Activated T-cell treated with anti-CD3 and anti-CD28 coated beads, Interleukin-2, amount 50 U/mL, for 4 hours (primary cell): ENCODE results near the gene CLN6. TPM values are rescaled to one million over a fixed set of nuclear protein-coding genes. Genes with fewer than 3 reads are reported as not detected.
"Not testable (repeated sequence)": the region's sequence is repeated elsewhere in the genome, so short reads cannot be mapped to it uniquely, and the experiment has no call there.

ENCODE experiments used
- ATAC-seq, 2 donors: fragments of 200-7000 bp; cut with Tn5 transposase; one replicate each; pipeline ENCODE4 v1.10.0; 2021
- DNase-seq: peaks from one replicate; pipeline ENCODE4 v3.0.0-alpha.2; 2020
- H3K27me3 Mint-ChIP-seq: one replicate; pipeline ENCODE4 v1.8.0; 2021; ENCODE audit warnings: low read depth, mixed read lengths
- H3K36me3 Mint-ChIP-seq: one replicate; pipeline ENCODE4 v1.8.0; 2022; ENCODE audit warnings: mixed read lengths; ENCODE audit not compliant: insufficient read depth
- H3K4me1 Mint-ChIP-seq: one replicate; pipeline ENCODE4 v1.8.0; 2021; ENCODE audit warnings: low read depth, mixed read lengths
- H3K4me3 Mint-ChIP-seq: one replicate; pipeline ENCODE4 v1.8.0; 2021; ENCODE audit warnings: mild to moderate bottlenecking, moderate library complexity, mixed read lengths
- H3K9me3 Mint-ChIP-seq: one replicate; pipeline ENCODE4 v1.8.0; 2021; ENCODE audit warnings: mixed read lengths
- total RNA-seq, 3 donors: library from RNA; stranded (reverse); gene quantifications; one replicate each; pipeline ENCODE4 v1.2.1, GENCODE V29; 2021

Gene CLN6
- total RNA-seq, 3 donors from 2014 or later, result 82.6 to 94.4 (median 91.3) TPM

DNA sequence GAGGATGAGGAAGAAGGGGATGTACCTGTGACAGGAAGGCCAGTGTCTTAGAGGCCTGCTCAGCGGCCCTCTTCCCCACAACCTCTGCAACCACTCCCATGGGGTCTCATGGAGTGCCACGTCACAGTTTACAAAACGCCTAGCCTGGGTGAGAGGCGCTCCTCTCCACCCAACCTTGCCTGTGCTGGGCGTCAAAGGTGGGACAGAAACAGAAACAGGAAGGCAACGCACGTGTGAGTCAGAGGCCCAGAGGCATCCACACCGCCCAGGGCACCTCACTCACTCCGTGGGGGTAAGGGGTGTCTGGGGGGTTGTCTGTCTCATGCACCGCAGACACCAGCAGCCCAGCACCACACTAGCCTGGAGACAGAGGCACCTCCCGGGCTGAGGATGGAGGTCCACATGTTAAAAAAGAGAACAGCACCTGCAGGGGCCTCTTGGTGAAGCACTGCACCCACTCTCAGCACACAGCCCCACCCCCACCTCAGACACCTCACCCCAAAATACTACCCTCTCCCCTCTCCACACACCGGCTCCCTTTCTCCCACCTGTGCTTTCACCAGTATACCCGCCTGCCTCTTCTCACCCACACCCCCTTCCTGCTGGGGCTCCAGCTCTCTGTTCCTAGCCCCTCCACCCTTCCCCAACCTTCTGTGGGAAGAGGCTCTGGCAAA is 19.7 kb downstream of the CLN6 start:
- Mint-ChIP-seq H3K4me1 (peaks cover 21% of the 10 kb centered on the region), H3K4me3 (no peak overlapping the region), H3K9me3 (no peaks in the 10 kb centered on the region), H3K27me3 (no peaks in the 10 kb centered on the region), H3K36me3 (peaks cover 2% of the 10 kb centered on the region)
- ATAC-seq (peak; percentile 89 to 91), DNase-seq (peak; percentile 44)

DNA sequence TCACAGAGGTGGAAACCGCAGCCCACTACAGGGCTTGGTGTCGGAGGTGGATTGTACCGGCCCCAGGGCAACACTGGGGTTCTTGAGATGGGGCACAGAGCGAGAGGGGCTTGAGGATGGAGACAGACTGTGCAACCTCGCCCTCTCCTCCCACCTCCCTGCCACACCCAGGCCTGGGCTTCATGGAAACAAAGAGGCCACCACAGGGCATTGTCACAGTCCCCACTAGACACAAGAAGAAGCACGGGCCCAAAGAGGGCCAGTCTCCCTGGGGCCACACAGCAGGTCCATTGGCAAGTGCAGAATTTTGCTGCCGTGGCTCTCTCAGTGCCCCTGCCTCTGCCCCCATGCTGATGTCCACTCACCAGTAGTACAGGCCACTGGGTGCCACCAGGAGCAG is 20.3 kb downstream of the CLN6 start:
- peaks cover 2% of the 10 kb centered on the region for H3K36me3 Mint-ChIP-seq
- no peak overlapping the region for H3K4me3 Mint-ChIP-seq
- DNase-seq, result no peak
- H3K4me1 Mint-ChIP-seq, result peaks cover 21% of the 10 kb centered on the region
- no peaks in the 10 kb centered on the region for H3K9me3 Mint-ChIP-seq
- H3K27me3 Mint-ChIP-seq, result no peaks in the 10 kb centered on the region
- ATAC-seq, result peak in 1 of 2 donors; percentile 3

DNA sequence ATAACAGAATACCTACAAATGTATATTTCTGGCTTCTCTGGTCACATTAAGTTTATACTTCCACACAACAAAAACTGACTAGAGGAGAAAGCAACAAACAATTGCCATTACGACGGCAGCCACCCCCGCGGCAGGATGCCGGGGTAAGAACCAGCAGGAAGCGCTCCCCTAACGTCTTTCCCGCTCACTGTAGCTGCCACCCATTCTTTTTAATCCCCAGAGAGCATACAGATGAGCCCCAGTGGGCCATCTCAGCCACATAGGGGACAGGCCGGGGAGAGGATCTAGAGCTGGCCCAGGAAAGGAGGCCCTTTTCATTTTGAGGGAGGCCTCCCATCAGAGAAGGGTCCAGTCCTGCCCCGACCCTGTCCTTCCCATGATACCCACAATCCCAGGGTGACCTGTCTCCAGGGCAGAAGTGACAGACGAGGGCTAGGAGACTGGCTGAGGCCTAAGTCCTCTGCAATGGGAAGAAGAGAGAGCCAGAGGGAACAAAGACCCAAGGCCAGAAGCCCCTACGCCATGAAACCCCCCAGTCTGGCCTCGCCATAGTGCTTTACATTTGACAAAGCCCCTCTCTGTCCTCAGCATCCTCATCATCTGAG is 20.8 kb downstream of the CLN6 start:
- no peak for DNase-seq
- H3K4me3 Mint-ChIP-seq, result no peak overlapping the region
- H3K36me3 Mint-ChIP-seq, result peaks cover 1% of the 10 kb centered on the region
- H3K9me3 Mint-ChIP-seq, result no peaks in the 10 kb centered on the region
- ATAC-seq, result no peak
- H3K4me1 Mint-ChIP-seq, result peaks cover 21% of the 10 kb centered on the region
- no peaks in the 10 kb centered on the region for H3K27me3 Mint-ChIP-seq

DNA sequence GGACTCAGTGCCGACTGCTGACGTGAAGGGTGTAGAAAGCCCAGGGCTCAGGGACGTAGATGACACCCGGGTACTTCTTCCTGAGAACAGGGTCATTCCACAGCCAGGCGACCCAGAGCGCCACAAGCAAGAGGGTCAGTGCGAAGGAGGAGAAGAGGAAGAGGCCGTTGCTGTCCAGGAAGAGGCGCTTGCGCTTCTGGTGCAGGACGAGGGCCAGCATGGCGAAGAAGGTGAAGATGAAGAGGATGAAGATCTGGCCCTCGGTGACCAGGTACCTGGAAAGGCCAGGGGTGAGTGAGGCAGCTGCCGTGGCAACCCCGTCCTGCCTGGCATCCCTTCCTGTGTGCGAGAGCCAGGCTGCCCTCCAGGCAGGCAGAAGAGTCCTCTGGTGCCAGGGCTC is 21.4 kb downstream of the CLN6 start:
- H3K4me1 Mint-ChIP-seq, result peaks cover 21% of the 10 kb centered on the region
- no peak overlapping the region for H3K4me3 Mint-ChIP-seq
- H3K9me3 Mint-ChIP-seq, result no peaks in the 10 kb centered on the region
- H3K36me3 Mint-ChIP-seq, result no peaks in the 10 kb centered on the region
- DNase-seq (no peak), ATAC-seq (no peak)
- no peaks in the 10 kb centered on the region for H3K27me3 Mint-ChIP-seq

DNA sequence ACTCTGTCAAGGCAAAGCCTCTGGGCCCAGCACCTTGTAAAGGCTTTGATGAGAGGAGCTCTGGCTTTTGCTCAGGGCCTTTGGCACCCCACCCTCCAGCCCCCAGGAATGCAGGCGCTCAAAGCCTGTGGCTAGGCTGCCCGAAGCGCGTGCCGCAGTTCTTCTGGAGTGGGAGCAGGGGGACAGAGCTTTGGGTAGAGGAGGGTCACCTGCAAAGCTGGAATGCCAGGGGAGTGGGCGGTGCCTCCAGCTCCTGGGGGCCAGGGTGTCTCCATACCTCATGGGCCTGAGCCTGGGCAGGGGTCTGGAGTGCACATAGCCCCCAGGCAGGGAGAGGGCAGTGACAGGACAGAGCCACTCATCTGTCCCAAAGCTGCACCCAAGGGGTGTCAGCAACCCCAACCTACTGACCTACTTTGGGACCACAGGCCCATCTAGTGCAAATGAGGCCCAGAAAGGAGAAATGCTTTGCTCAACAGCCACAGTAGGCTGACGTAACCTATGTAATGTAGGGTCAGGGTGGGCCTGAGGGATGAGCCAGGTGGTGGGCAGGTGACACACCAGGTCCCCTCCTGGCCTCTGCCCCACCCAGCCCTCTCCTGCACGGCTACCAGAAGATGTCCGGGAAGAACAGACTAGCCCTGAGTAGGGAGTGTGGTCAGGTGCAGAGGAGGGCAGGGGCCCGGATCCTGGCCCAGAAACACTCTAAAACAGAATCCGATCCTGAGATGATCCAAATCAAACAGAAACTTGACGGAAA is 22.2 kb downstream of the CLN6 start:
- H3K36me3 Mint-ChIP-seq, result no peaks in the 10 kb centered on the region
- H3K4me1 Mint-ChIP-seq, result peaks cover 21% of the 10 kb centered on the region
- no peaks in the 10 kb centered on the region for H3K27me3 Mint-ChIP-seq
- ATAC-seq, result no peak
- DNase-seq, result no peak
- H3K4me3 Mint-ChIP-seq, result no peak overlapping the region
- H3K9me3 Mint-ChIP-seq, result no peaks in the 10 kb centered on the region

DNA sequence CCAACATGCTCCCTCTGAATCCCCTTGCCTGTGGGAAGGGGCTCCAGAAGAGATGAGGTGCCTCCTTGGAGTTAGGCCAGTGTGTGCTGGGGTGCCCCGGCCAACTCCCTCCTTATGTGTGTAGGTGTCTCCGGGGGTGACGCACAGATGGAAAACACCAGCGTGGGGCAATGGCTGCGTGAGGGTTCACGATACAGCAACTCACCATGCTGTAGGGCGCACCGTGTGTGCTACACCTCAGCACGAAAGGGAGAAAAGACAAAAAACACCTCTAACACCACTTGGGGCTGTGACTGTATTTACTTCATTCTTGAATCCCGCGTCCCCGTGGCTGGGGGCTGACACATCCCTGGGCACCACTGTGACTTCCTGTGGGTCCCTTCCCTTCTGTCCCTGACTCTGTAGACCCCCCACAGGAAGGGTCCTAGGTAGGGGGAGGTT is 22.8 kb downstream of the CLN6 start:
- no peak overlapping the region for H3K4me3 Mint-ChIP-seq
- no peaks in the 10 kb centered on the region for H3K9me3 Mint-ChIP-seq
- H3K36me3 Mint-ChIP-seq, result no peaks in the 10 kb centered on the region
- H3K4me1 Mint-ChIP-seq, result peaks cover 21% of the 10 kb centered on the region
- DNase-seq, result no peak
- no peaks in the 10 kb centered on the region for H3K27me3 Mint-ChIP-seq
- ATAC-seq, result no peak

DNA sequence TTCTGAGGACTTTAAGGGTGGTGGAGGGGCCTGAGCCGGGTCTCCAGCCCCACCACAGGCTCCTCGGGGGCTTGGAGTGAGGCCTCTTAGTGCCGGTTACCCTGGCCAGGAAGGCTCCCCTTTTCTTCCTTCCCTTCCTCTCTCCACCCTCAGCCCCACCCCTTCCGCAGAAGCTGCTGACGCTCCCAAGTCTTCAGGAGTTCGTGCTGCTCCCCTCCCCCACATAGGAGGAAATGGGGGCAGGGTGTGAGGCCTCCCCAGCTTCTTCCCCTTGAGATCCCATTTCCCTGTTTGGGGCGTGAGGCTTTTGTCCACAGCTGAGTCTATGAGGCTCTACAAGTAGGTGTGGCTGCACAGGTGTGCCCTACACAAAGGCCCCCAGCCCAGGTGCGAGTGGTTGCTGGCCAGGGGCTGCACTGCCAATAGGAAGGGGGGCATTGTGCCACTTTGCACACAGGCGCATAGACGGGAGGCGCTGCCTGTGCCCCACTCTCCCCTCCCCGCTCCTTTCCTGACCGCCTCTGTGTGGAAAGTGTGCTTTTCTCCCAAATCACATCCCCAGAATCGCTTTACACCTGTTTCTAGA is 23.5 kb downstream of the CLN6 start:
- Mint-ChIP-seq H3K9me3 (no peaks in the 10 kb centered on the region), H3K4me1 (peaks cover 21% of the 10 kb centered on the region), H3K27me3 (no peaks in the 10 kb centered on the region), H3K36me3 (no peaks in the 10 kb centered on the region), H3K4me3 (no peak overlapping the region)
- DNase-seq, result no peak
- ATAC-seq, result no peak

DNA sequence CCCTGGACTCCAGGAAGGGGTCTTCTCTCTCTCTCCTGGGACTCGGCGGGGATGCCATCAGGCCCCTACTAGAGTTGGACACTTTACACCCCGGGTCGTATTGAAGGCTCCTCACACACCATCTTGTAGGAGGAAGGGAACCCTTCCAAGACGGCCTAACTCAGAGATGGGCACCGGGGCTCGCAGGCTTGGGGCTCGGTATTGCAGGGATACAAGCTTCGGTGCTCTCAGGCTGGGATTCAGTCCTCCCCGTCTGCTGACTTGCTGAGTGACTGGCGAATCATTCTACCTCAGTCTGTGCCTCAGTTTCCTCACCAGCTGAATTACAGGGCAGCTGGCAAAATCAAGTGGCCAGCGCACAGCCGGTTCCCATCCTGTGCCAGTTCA is 24.0 kb downstream of the CLN6 start:
- DNase-seq (no peak), ATAC-seq (no peak)
- H3K4me3 Mint-ChIP-seq, result no peak overlapping the region
- peaks cover 21% of the 10 kb centered on the region for H3K4me1 Mint-ChIP-seq
- no peaks in the 10 kb centered on the region for H3K36me3 Mint-ChIP-seq
- H3K27me3 Mint-ChIP-seq, result no peaks in the 10 kb centered on the region
- no peaks in the 10 kb centered on the region for H3K9me3 Mint-ChIP-seq

DNA sequence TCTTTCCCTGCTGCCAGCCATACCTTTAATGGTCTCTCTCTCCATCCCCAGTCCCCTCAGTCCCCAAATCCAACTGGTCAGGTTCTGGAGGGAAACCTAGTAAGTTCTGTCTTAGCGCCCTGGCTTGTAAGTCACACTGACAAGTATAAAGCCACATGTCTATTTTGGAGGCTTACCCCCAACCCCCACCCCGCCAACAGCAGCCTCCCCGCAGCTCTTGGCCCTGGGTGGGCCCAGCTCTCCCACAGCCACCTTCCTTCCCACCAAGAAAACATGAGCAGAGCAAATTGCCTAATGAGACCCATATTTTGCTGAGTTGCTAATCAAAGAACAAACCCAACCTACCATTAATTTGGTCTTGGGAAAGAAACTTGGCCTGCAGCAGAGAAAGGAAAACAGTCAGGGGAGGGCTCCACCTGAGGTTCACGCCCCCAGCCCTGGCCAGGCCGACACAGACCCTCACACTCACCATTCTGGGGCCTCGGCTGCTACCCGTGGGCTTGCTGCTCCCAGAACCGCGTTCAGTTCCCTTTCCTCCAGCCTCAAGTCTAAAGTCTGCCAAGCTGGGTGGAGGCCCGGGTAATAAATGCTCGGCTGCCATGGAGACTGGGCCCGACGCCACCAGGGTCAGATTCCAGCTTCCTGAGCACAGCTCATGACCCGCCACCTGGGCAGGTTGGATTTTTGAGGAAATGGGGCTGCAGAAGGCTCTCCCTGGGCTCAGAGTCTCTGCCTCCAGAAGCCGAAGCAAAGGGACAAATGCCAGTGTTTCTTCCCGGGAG is 24.6 kb downstream of the CLN6 start, which contains the start of gene CALML4:
Gene CALML4 (minus strand): TSS at position 557 of the 782 bp plus-strand sequence. CDS start 85 bp downstream, at position 472.
- Mint-ChIP-seq H3K4me1 (peaks cover 19% of the 10 kb centered on the region), H3K4me3 (no peak within 1 kb of the TSS), H3K9me3 (no peaks in the 10 kb centered on the region), H3K27me3 (no peaks in the 10 kb centered on the region), H3K36me3 (no peaks in the 10 kb centered on the region)
- ATAC-seq (no peak), DNase-seq (no peak)

DNA sequence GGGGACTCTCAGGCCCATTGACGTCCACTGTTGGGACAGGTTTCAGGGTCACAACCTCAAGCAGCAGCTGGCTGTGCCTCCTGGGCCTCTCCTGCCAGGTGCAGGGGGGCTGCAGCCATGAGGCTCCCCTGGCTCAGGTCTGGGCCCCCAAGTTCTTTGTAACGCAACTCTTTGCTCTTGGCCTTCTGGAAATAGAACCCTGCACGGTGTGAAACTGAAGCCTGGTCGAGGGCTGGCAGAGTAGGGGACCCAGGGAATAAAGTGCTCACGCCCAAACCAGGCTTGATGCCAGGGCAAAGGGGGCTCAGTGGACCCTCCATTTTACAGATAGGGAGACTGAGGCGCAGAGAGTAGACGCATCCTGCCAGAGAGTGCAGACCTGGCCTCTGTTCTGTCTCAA is 25.2 kb downstream of the CLN6 start:
- Mint-ChIP-seq H3K9me3 (no peaks in the 10 kb centered on the region), H3K4me1 (peaks cover 13% of the 10 kb centered on the region), H3K27me3 (no peaks in the 10 kb centered on the region), H3K36me3 (no peaks in the 10 kb centered on the region), H3K4me3 (no peak overlapping the region)
- DNase-seq (no peak), ATAC-seq (no peak)

DNA sequence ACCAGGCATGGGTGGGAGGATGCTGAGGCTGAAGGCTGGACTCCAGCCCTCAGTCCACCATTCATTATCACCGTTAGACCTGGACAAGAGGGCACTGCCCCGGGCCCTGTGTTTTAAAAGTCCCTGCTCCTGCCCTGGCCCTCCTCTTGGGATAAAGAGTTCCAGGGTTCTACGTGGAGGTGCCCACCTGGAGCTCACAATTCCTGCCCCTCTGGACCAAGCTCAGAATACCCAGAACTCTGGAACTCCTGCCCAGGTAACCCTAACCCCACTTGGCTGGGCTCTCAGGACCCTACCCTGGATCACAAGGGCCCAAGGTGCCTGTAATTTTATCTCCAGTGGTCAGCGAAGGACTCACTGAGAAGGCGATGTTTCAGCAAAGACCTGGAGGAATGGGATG is 25.6 kb downstream of the CLN6 start:
- DNase-seq (no peak), ATAC-seq (no peak)
- H3K27me3 Mint-ChIP-seq, result no peaks in the 10 kb centered on the region
- peaks cover 12% of the 10 kb centered on the region for H3K4me1 Mint-ChIP-seq
- H3K36me3 Mint-ChIP-seq, result no peaks in the 10 kb centered on the region
- no peak overlapping the region for H3K4me3 Mint-ChIP-seq
- H3K9me3 Mint-ChIP-seq, result no peaks in the 10 kb centered on the region

DNA sequence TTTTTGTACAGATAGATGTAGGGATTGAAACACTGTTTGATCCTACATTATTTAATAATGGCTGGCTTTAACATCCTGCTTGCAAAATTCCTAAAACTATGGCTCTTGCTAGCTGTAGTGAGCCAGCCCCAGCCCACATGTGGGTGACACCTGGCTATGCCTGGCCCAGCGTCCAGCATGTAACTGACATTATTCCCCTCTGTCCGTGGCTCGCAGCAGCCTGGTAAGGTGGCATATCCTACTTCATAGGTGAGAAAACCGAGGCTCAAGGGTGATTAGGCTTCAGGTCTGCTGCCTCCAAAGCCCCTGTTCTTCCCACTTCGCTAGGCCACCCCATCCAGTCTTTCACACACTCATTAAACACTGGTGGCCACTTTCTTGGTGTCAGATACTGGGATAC is 26.0 kb downstream of the CLN6 start:
- ATAC-seq, result no peak

DNA sequence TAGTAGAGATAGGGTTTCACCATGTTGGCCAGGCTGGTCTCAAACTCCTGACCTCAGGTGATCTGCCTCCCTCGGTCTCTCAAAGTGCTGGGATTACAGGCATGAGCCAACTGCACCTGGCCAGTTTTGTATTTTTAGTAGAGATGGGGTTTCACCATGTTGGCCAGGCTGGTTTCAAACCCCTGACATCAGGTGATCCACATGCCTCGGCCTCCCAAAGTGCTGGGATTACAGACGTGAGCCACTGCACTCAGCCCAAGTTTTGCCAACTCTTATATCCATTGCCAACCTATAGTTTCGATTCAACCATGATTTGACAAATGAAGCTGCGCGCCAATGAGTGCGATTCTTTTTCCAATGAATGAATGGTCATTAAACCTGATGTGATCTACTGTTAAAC is 26.5 kb downstream of the CLN6 start:
- DNase-seq, ATAC-seq, H3K4me1 Mint-ChIP-seq, H3K9me3 Mint-ChIP-seq, H3K27me3 Mint-ChIP-seq, H3K4me3 Mint-ChIP-seq, H3K36me3 Mint-ChIP-seq: not testable (repeated sequence)

More for the DNA sequence above, 26.0 kb downstream of the CLN6 start:
- Mint-ChIP-seq H3K27me3 (no peaks in the 10 kb centered on the region), H3K36me3 (no peaks in the 10 kb centered on the region), H3K4me3 (no peak overlapping the region), H3K9me3 (no peaks in the 10 kb centered on the region), H3K4me1 (peaks cover 8% of the 10 kb centered on the region)
- DNase-seq, result no peak

DNA sequence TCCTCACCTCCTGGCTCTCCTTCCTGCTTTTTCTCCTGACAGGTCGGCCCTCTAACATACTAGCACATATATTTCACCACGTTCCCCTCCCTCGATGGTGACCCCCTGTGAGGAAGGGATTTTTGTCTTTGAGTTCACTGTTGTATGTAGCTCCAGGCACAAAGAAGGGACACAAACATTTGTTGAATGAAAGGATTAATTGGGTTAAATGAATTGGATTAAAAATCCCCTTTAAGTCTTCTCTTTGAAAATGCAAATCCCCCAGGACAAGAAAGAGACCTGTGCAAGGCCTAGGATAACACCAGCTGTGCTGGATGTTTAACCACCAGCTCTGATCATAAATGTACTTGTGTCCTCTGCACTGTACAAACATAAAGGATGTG is 27.7 kb downstream of the CLN6 start:
- DNase-seq, result no peak
- no peaks in the 10 kb centered on the region for H3K36me3 Mint-ChIP-seq
- H3K9me3 Mint-ChIP-seq, result no peaks in the 10 kb centered on the region
- H3K4me1 Mint-ChIP-seq, result peaks cover 5% of the 10 kb centered on the region
- H3K27me3 Mint-ChIP-seq, result no peaks in the 10 kb centered on the region
- no peak overlapping the region for H3K4me3 Mint-ChIP-seq
- no peak for ATAC-seq
